ENCODE data around the gene ZKSCAN4. TPM values are rescaled to one million over a fixed set of nuclear protein-coding genes. Genes with fewer than 3 reads are reported as not detected.

Gene ZKSCAN4
- total RNA-seq (2021; fragmentation: NEBNext Ultra II Directional; extraction: Animal tissue kit (Norgen Biotek cat#: 25700)) (6.6 TPM in 2 replicates), polyA plus RNA-seq (2011; rRNA removed) (1.4 and 2.2 TPM in 2 replicates), polyA minus RNA-seq (2011; rRNA and poly(A)+ RNA removed) (4.6 and 6.2 TPM in 2 replicates)
- polyA plus RNA-seq (2011; cell fraction: cytosol; rRNA removed): 3.5 TPM
- 2.0 TPM for polyA plus RNA-seq (2011; cell fraction: nucleus; rRNA removed)
- polyA plus RNA-seq (2012, experiment 1 of 2): 4.5 to 5.3 TPM (median 5.1 TPM) in 4 replicates
- polyA plus RNA-seq (2012, experiment 2 of 2): 2.3 TPM
- polyA plus RNA-seq (2013, experiment 1 of 2): 3.6 TPM
- polyA plus RNA-seq (2013, experiment 2 of 2): 3.6 TPM
- 3.7 TPM for polyA minus RNA-seq (2011; cell fraction: cytosol; rRNA and poly(A)+ RNA removed)
- 2.9 TPM for polyA minus RNA-seq (2011; cell fraction: nucleus; rRNA and poly(A)+ RNA removed)
- long read RNA-seq, experiment 1, partial matches to known transcripts: 5 of 7 reads
- long read RNA-seq, experiment 1, other reads (novel, unspliced or antisense): 1 of 7 reads
- long read RNA-seq, experiment 2, transcript ZKSCAN4-201 (5 exons, 2,375 nt): major isoform, 6 of 6 reads
- long read RNA-seq, experiment 2, partial matches to known transcripts: 0 of 6 reads
- long read RNA-seq, experiment 2, other reads (novel, unspliced or antisense): 0 of 6 reads

- H3K27ac ChIP-seq (ENCODE audit: low read depth, low read length): no peak within 1 kb of the TSS; the same call in 1 of the 2 replicates
- H3K23me2 ChIP-seq (ENCODE audit: low read depth, low read length): no peaks in the 10 kb centered on the region; the same call in 1 of the 2 replicates
- POLR2A ChIA-PET (ENCODE audit: partially characterized antibody): interaction anchor here (0.8 to 4.2 kb wide), 7 partner anchors 15 to 131 kb away, joined by 3 to 31 read pairs (median 5); partner anchors contain the start of genes ZKSCAN8, ZSCAN26 and ZSCAN31
- H2BK20ac ChIP-seq (ENCODE audit: low read length): peak within 1 kb of the TSS; percentile 50; the same call in 1 of the 2 replicates
- CTCF ChIA-PET (ENCODE audit: partially characterized antibody): interaction anchor here (0.7 to 1.5 kb wide), 5 partner anchors 13 to 104 kb away, joined by 3 to 6 read pairs (median 3); no protein-coding TSS in a partner anchor
- WGBS, 2 experiments (ENCODE audit: extremely low coverage in 1 of 2, insufficient coverage in 1 of 2, insufficient read length in 1 of 2, insufficient replicate concordance in 2 of 2, low coverage in 1 of 2, low lambda C conversion rate in 2 of 2, missing lambda C conversion rate in 1 of 2): 15% methylated on average over 14 of the region's 14 CpGs; no CpG with 5 or more reads in 1 of the 2 experiments
- peak within 1 kb of the TSS; percentile 73 for H2AFZ ChIP-seq (ENCODE audit: low read length)
- 0 out of 2 replicates have a peak within 1 kb of the TSS, but pooled peaks have one; percentile 81 for H2BK12ac ChIP-seq (ENCODE audit: low read depth, low read length)
- DNase-seq (ENCODE audit: low read depth in 1 of 2, low spot score in 2 of 2) (peak; percentile 50 to 87), FAIRE-seq (peak; percentile 85)
- peaks cover 0 to 6% (median 4%) of the 10 kb centered on the region in 4 experiments; a peak in 4 of 7 replicates for H3K4me1 ChIP-seq (replicated peaks in 1 of 4; ENCODE audit: control insufficient read depth in 3 of 4, insufficient read depth in 4 of 4, low read length in 3 of 4)
- H3K14ac ChIP-seq (ENCODE audit: insufficient read length): no peak within 1 kb of the TSS
- no peak within 1 kb of the TSS for H2BK120ac ChIP-seq (replicated peaks; ENCODE audit: low read depth, low read length)
- H3K9ac ChIP-seq (replicated peaks in 1 of 4; ENCODE audit: extremely low read depth in 1 of 4, low read depth in 3 of 4, low read length in 3 of 4): peak within 1 kb of the TSS; percentile 58 to 70 (median 62)
- peaks cover 0 to 16% (median 2%) of the 10 kb centered on the region in 4 experiments; a peak in 1 of 8 replicates for H3K36me3 ChIP-seq (ENCODE audit: control insufficient read depth in 2 of 4, insufficient read depth in 4 of 4, low read length in 3 of 4)
- peak within 1 kb of the TSS; percentile 51 to 93 for H3K4me2 ChIP-seq (ENCODE audit: insufficient read depth in 1 of 2, low read depth in 2 of 2, low read length in 2 of 2)
- H3K4ac ChIP-seq (replicated peaks; ENCODE audit: insufficient read length, low read depth, low read length): peak within 1 kb of the TSS; percentile 2
- H3K23ac ChIP-seq (ENCODE audit: insufficient read length): no peak within 1 kb of the TSS
- H4K91ac ChIP-seq (replicated peaks; ENCODE audit: insufficient read length, low read length): no peak within 1 kb of the TSS
- no peak within 1 kb of the TSS for H2AK5ac ChIP-seq (ENCODE audit: low read depth, low read length)
- H3K27me3 ChIP-seq (replicated peaks in 1 of 4; ENCODE audit: control insufficient read depth in 3 of 4, extremely low read depth in 1 of 4, insufficient read depth in 3 of 4, low read length in 3 of 4): no peaks in the 10 kb centered on the region
- peak within 1 kb of the TSS; percentile 89; the same call in 1 of the 2 replicates for H2BK15ac ChIP-seq (ENCODE audit: low read length)
- H3K79me1 ChIP-seq (ENCODE audit: low read depth, low read length): peaks cover 3% of the 10 kb centered on the region; the same call in 1 of the 2 replicates
- peaks cover 3 to 11% of the 10 kb centered on the region in 2 experiments; a peak in 3 of 4 replicates for H3K79me2 ChIP-seq (ENCODE audit: control insufficient read depth in 1 of 2, insufficient read depth in 2 of 2, low read length in 2 of 2)
- peak within 1 kb of the TSS; percentile 81 for H4K8ac ChIP-seq (ENCODE audit: extremely low read depth, insufficient read depth, low read length)
- no peak within 1 kb of the TSS for H4K5ac ChIP-seq (ENCODE audit: insufficient read length, low read depth, low read length)
- H3K9me3 ChIP-seq (ENCODE audit: insufficient read depth in 2 of 2, low read depth in 1 of 2, low read length in 1 of 2): no peaks in the 10 kb centered on the region
- H3K56ac ChIP-seq (replicated peaks; ENCODE audit: insufficient read length, low read depth, low read length): no peak within 1 kb of the TSS
- peak within 1 kb of the TSS; percentile 68 to 97 (median 93) for H3K4me3 ChIP-seq (ENCODE audit: extremely low read depth in 1 of 4, insufficient read depth in 2 of 4, low read depth in 3 of 4, low read length in 4 of 4)
- H2BK5ac ChIP-seq (ENCODE audit: low read depth, low read length): peak within 1 kb of the TSS; percentile 73; the same call in 1 of the 2 replicates
- H4K20me1 ChIP-seq (replicated peaks in 1 of 2; ENCODE audit: control insufficient read depth in 1 of 2, insufficient read depth in 2 of 2, low read length in 2 of 2): no peaks in the 10 kb centered on the region
- H3K18ac ChIP-seq (ENCODE audit: extremely low read depth, low read length): peak within 1 kb of the TSS; percentile 75; the same call in 1 of the 2 replicates
- TF ChIP-seq YY1 (IDR thresholded peaks at IDR 0.05; ENCODE audit: low read depth, low read length): peak; percentile 41; the same call in 1 of the 2 replicates
- TF ChIP-seq CBX8 (IDR thresholded peaks at IDR 0.05; ENCODE audit: borderline replicate concordance, low read depth, low read length): no peak
These were observed at the start of gene ZKSCAN4 for GRCh38 chr6:28252009-28252975. TSS of gene ZKSCAN4 (minus strand) at chr6:28252269. CDS start at chr6:28251980, 289 bp downstream.
